Frontal cortex (tissue), 4 donors: ENCODE data around the gene UST. TPM values are rescaled to one million over a fixed set of nuclear protein-coding genes. Genes with fewer than 3 reads are reported as not detected.
"Not testable (repeated sequence)": the region's sequence is repeated elsewhere in the genome, so short reads cannot be mapped to it uniquely, and the experiment has no call there.

Source experiments
- DNase-seq, 2 donors: peaks; one replicate each; pipeline ENCODE4 v3.0.0; 2012; ENCODE audit warnings: low spot score in 2 of 2
- FAIRE-seq: peaks from 2 replicates; lab custom pipeline; 2012; peaks lifted over from hg19 to GRCh38; lab: Jason Lieb, UNC
- total RNA-seq: library from RNA; depleted of rRNA; stranded (reverse); fragments of >200 nt; gene quantifications from one replicate; pipeline ENCODE4 v1.2.3, GENCODE V29; 2014
- donor health status: control.
- donor health status: control.
- donor health status: control.

The UST gene
- total RNA-seq, 1 donor from 2014 or later = 39.5 TPM

GRCh38 chr6:148727104-148727503 is 19.7 kb upstream of the UST start:
- no peak for FAIRE-seq
- no peak for DNase-seq

GRCh38 chr6:148735989-148736388 is 10.8 kb upstream of the UST start:
- FAIRE-seq (no peak), DNase-seq (no peak)

- no peak for DNase-seq
- FAIRE-seq = no peak
Observed at GRCh38 chr6:148736774-148737412, 9.9 kb upstream of the UST start.

- DNase-seq = no peak
- no peak for FAIRE-seq
Observed at GRCh38 chr6:148737806-148738205, 9.0 kb upstream of the UST start.

- no peak for FAIRE-seq
Observed at GRCh38 chr6:148738946-148739821, 7.6 kb upstream of the UST start.

GRCh38 chr6:148739822-148740128 is 7.1 kb upstream of the UST start:
- no peak for DNase-seq
- FAIRE-seq = no peak

More at GRCh38 chr6:148738946-148739821, 7.6 kb upstream of the UST start:
- DNase-seq = no peak

GRCh38 chr6:148743476-148743875 is 3.4 kb upstream of the UST start:
- FAIRE-seq = no peak
- DNase-seq = no peak

- FAIRE-seq (no peak), DNase-seq (no peak)
Observed at GRCh38 chr6:148745926-148746325, 904 bp upstream of the UST start.

- DNase-seq = peak; percentile 37 to 55
- FAIRE-seq = no peak
Observed at GRCh38 chr6:148747145-148747470, 278 bp downstream of the UST start.

GRCh38 chr6:148747471-148748165 is 788 bp downstream of the UST start:
- FAIRE-seq = no peak
- DNase-seq = peak; percentile 21 to 28

GRCh38 chr6:148749674-148750073 is 2.8 kb downstream of the UST start:
- FAIRE-seq (no peak), DNase-seq (no peak)

- DNase-seq (no peak), FAIRE-seq (no peak)
Observed at GRCh38 chr6:148750838-148751792, 4.3 kb downstream of the UST start.

- DNase-seq (no peak), FAIRE-seq (no peak)
Observed at GRCh38 chr6:148751793-148752170, 5.0 kb downstream of the UST start.

GRCh38 chr6:148755379-148755778 is 8.5 kb downstream of the UST start:
- peak; percentile 13 for FAIRE-seq
- DNase-seq = not testable (repeated sequence)

GRCh38 chr6:148757944-148758480 is 11.2 kb downstream of the UST start:
- no peak for DNase-seq
- no peak for FAIRE-seq

GRCh38 chr6:148758492-148758891 is 11.7 kb downstream of the UST start:
- DNase-seq = no peak
- FAIRE-seq = no peak

GRCh38 chr6:148760258-148760534 is 13.4 kb downstream of the UST start:
- FAIRE-seq (no peak), DNase-seq (no peak)

GRCh38 chr6:148760568-148761526 is 14.0 kb downstream of the UST start:
- FAIRE-seq (peak; percentile 10), DNase-seq (no peak)

GRCh38 chr6:148761527-148762011 is 14.7 kb downstream of the UST start:
- DNase-seq = no peak

More at GRCh38 chr6:148761527-148762011, 14.7 kb downstream of the UST start:
- FAIRE-seq = no peak
